ENCODE results near the gene CFAP20.
"Not testable (repeated sequence)": the region's sequence is repeated elsewhere in the genome, so short reads cannot be mapped to it uniquely, and the experiment has no call there.

Gene CFAP20

GRCh38 chr16:58074657-58075056 is 54.5 kb downstream of the CFAP20 start:
- Mint-ChIP-seq H3K36me3 (ENCODE audit: low read depth) (no peaks in the 10 kb centered on the region), H3K4me1 (no peaks in the 10 kb centered on the region), H3K27me3 (ENCODE audit: low read depth) (peaks cover 3% of the 10 kb centered on the region), H3K27ac (no peak overlapping the region), H3K4me3 (no peak overlapping the region), H3K9me3 (peaks cover 27% of the 10 kb centered on the region)
- TF ChIP-seq CTCF (IDR thresholded peaks at IDR 0.05; ENCODE audit: unreplicated experiment in 3 of 3) = no peak

GRCh38 chr16:58073086-58073485 is 56.1 kb downstream of the CFAP20 start:
- H3K4me1 Mint-ChIP-seq; H3K27me3 Mint-ChIP-seq (ENCODE audit: low read depth): not testable (repeated sequence)
- H3K9me3 Mint-ChIP-seq = peaks cover 25% of the 10 kb centered on the region

GRCh38 chr16:58072134-58072533 is 57.0 kb downstream of the CFAP20 start:
- H3K9me3 Mint-ChIP-seq = peaks cover 23% of the 10 kb centered on the region
- not testable (repeated sequence) for H3K36me3 Mint-ChIP-seq (ENCODE audit: low read depth); H3K27ac Mint-ChIP-seq; H3K4me1 Mint-ChIP-seq; H3K4me3 Mint-ChIP-seq; H3K27me3 Mint-ChIP-seq (ENCODE audit: low read depth)

More at GRCh38 chr16:58073086-58073485, 56.1 kb downstream of the CFAP20 start:
- not testable (repeated sequence) for H3K4me3 Mint-ChIP-seq; H3K27ac Mint-ChIP-seq; H3K36me3 Mint-ChIP-seq (ENCODE audit: low read depth)

- H3K9me3 Mint-ChIP-seq = peaks cover 14% of the 10 kb centered on the region
- no peak overlapping the region for H3K4me3 Mint-ChIP-seq
- no peaks in the 10 kb centered on the region for H3K27me3 Mint-ChIP-seq (ENCODE audit: low read depth)
- no peak for TF ChIP-seq CTCF (IDR thresholded peaks at IDR 0.05; ENCODE audit: unreplicated experiment in 3 of 3)
- H3K27ac Mint-ChIP-seq = no peak overlapping the region
- H3K36me3 Mint-ChIP-seq (ENCODE audit: low read depth) = no peaks in the 10 kb centered on the region
- no peaks in the 10 kb centered on the region for H3K4me1 Mint-ChIP-seq
These were observed 58.6 kb downstream of the CFAP20 start for GRCh38 chr16:58070585-58070984.

Data from nephron (organoid).